HG03139 (cell line): ENCODE measurements around the gene ST8SIA3.

Experiments
- ATAC-seq: cut with Tn5 transposase; IDR thresholded peaks from one replicate; pipeline ENCODE4 v1.9.1; 2021; ENCODE audit not compliant: unreplicated experiment

The ST8SIA3 gene, protein sequence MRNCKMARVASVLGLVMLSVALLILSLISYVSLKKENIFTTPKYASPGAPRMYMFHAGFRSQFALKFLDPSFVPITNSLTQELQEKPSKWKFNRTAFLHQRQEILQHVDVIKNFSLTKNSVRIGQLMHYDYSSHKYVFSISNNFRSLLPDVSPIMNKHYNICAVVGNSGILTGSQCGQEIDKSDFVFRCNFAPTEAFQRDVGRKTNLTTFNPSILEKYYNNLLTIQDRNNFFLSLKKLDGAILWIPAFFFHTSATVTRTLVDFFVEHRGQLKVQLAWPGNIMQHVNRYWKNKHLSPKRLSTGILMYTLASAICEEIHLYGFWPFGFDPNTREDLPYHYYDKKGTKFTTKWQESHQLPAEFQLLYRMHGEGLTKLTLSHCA

DNA sequence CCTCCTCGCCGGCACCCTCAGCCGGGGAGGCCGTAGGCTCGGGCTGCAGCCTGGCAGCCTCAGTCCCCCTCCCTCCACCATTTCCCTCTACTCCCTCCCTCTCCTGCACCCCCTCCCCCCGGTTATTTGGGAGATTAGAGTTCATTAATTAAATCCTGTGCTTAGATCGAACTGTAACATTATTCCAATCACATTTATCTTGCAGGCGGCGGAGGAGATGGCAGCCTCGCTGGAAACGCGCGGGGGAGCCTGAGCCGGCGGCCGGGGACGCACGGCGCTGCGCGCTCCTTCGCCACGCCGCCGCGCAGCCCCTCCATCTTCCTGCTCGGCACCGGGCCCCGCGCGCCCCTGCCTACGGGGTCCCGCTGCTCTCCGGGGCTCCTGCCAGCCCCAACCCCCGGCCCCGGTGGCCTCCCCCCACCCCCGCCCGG, at the start of gene ST8SIA3:
Gene ST8SIA3 (plus strand): TSS at position 287 of the 431 bp plus-strand sequence. CDS start 290 bp downstream, outside the sequence.
- ATAC-seq, result no peak

DNA sequence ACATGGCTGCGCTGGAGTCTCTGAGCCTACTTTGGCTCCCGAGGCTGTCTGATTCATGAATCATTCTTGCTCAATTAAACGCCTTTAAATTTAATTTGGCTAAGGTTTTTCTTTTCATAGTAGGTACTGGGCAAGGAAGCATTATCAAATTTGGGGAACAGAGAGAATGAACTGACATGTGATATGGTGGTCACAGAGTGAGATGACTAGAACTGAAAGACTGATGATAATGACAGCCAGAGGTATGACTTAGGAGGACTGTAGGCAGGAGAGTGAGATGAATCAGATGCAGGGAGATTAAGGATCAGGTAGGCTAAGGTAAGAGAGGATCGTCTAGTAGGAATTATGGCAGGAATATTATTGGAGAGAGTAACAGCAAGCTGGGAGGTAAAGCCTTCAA, 40.9 kb upstream of the ST8SIA3 start:
- ATAC-seq, result no peak

- ATAC-seq, result no peak
Measured at GRCh38 chr18:57312346-57313144, 39.8 kb upstream of the ST8SIA3 start.

- ATAC-seq, result no peak
Measured at GRCh38 chr18:57320603-57321002, 31.8 kb upstream of the ST8SIA3 start.

GRCh38 chr18:57325491-57326166, 26.7 kb upstream of the ST8SIA3 start:
- ATAC-seq, result no peak

DNA sequence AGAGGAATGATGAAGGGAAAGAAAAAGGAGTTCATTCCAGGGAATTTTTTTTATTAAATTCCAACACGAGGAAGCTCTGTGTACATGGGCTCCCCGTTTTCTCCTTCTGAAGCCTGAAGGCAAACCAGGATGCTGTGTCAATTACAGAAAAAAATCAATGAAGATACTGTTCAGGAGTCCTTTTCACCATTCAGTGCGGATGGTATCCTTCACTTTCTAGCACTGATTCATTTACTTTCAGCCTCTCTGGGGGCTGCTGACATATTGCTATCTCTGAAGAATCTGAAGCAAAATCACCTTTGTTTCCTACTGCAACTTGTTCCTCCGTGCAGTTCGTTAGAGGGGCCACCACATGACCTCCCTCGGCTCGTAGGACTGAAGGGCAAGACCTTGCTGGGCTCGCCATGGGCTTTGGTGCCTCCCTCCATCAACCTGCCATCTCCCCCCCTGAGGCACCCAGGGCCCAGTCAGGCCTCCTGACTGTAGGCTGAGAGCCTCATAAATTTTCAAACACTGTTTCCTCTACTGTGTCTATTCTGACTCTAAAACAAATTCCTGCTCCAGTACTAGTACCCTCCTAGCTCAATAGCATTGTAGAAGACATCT, 25.5 kb upstream of the ST8SIA3 start:
- ATAC-seq, result no peak

- no peak for ATAC-seq
Measured at GRCh38 chr18:57328665-57329064, 23.7 kb upstream of the ST8SIA3 start.

GRCh38 chr18:57329856-57330255, 22.5 kb upstream of the ST8SIA3 start:
- no peak for ATAC-seq

- ATAC-seq, result no peak
Measured at GRCh38 chr18:57331718-57332117, 20.6 kb upstream of the ST8SIA3 start.

GRCh38 chr18:57333940-57334339, 18.4 kb upstream of the ST8SIA3 start:
- ATAC-seq, result no peak

DNA sequence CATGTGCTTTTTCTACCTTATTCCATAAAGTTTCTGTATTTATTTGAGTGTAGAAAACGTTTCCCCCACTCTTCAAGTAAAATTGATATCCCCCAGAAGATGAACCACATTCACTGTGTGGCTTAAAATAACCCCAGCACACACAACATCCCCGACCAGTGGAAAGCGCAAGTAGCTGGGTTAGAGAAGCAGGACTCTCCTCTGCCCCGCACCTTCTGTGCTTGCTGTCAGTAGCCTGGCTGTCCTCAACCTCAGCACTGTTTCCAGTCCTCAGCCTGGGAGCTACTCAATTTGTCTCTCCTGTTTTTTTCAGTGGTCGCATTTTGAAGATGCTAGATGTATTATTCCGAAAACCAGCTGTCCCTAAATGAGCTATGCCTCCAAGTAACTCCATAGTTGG, 18.0 kb upstream of the ST8SIA3 start:
- no peak for ATAC-seq

DNA sequence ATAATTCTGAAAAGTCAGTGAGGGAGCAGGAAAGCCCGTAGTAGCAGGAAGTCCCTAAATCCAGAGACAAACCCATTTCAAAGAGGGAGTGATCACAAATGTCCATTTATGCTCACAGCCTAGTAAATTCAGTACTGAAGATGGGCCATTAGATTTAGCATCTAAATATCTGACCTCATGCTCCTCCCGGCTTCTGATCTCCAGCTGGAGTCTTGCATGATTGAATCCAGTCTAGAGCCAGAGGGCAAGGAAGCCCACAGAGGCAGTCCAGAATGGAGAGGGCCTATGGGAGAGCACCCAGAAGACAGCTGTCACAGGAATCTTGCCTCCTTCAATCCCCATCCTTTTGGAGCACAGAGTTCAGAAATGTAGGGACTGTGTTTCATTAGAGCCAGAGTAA, 16.0 kb upstream of the ST8SIA3 start:
- ATAC-seq, result no peak

- no peak for ATAC-seq
Measured at GRCh38 chr18:57337890-57338289, 14.5 kb upstream of the ST8SIA3 start.

- no peak for ATAC-seq
Measured at GRCh38 chr18:57343833-57344232, 8.5 kb upstream of the ST8SIA3 start.

- no peak for ATAC-seq
Measured at GRCh38 chr18:57346876-57347275, 5.5 kb upstream of the ST8SIA3 start.

GRCh38 chr18:57347784-57348183, 4.6 kb upstream of the ST8SIA3 start:
- ATAC-seq, result no peak

GRCh38 chr18:57352761-57353136, 392 bp downstream of the ST8SIA3 start:
- no peak for ATAC-seq

- no peak for ATAC-seq
Measured at GRCh38 chr18:57353137-57353939, 981 bp downstream of the ST8SIA3 start.

DNA sequence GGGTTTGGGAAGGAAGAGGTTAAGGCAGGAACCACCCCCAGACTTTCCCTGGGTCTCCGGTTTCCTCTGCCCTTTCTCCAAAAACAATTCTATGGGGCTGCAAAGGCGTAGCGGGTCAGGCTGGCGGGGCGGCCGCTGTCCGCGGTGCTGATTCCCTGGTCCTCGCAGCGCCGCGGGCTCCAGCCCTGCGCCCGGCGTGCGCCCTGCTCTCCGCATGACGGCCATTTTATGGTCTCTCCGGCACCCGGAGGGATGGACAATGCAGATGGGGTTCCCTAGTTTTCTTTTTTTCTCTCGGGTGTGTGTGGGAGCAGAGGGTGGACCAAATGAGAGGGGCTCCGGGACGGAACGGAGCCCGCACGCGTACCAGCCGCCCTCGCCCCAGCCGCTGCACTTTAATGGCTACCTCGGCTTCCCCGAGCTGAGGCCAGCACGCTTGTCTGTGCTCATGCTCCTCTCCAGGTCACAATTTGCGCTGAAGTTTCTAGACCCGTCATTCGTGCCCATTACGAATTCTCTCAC, 1.6 kb downstream of the ST8SIA3 start:
- no peak for ATAC-seq

GRCh38 chr18:57359433-57359832, 7.1 kb downstream of the ST8SIA3 start:
- ATAC-seq, result no peak
